Astrocyte of the spinal cord (primary cell): ENCODE data around the gene LRRC37B.
A peak's percentile ranks its signal among the peaks of the same experiment; 100 is the strongest.

Experiments used
- DNase-seq: peaks from one replicate; pipeline ENCODE4 v3.0.0; 2011; ENCODE audit warnings: low read depth, low spot score
- H3K4me3 ChIP-seq: 2 replicates; pipeline ENCODE4 v1.5.1; 2011; ENCODE audit warnings: low read depth, mild to moderate bottlenecking, low read length, moderate library complexity
- in situ Hi-C: cut with HindIII; loops from 2 replicates; pipeline ENCODE4 v1.10.0; 2017; ENCODE audit warnings: low sequenced_read_pairs
- TF ChIP-seq, protein P1 (sequence below): IDR thresholded peaks from 2 replicates; pipeline ENCODE4 v1.5.1; 2012; ENCODE audit warnings: low read depth, mild to moderate bottlenecking, low read length, inconsistent platforms

LRRC37B gene

DNA sequence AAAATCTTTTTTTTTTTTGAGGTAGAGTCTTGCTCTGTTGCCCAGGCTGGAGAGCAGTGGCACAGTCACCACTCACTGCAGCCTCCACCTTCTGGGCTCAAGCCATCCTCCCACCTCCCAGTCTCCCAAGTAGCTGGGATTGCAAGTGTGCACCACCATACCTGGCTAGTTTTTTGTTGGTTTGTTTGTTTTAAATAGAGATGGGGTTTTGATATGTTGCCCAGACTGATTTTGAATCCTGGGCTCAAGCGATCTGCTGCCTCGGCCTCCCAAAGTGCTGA is 2.0 kb downstream of the LRRC37B start:
- DNase-seq, result no peak
- TF ChIP-seq, protein P1, sequence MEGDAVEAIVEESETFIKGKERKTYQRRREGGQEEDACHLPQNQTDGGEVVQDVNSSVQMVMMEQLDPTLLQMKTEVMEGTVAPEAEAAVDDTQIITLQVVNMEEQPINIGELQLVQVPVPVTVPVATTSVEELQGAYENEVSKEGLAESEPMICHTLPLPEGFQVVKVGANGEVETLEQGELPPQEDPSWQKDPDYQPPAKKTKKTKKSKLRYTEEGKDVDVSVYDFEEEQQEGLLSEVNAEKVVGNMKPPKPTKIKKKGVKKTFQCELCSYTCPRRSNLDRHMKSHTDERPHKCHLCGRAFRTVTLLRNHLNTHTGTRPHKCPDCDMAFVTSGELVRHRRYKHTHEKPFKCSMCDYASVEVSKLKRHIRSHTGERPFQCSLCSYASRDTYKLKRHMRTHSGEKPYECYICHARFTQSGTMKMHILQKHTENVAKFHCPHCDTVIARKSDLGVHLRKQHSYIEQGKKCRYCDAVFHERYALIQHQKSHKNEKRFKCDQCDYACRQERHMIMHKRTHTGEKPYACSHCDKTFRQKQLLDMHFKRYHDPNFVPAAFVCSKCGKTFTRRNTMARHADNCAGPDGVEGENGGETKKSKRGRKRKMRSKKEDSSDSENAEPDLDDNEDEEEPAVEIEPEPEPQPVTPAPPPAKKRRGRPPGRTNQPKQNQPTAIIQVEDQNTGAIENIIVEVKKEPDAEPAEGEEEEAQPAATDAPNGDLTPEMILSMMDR, result no peak
- H3K4me3 ChIP-seq, result no peak overlapping the region
- in situ Hi-C loops, result no loop called here

DNA sequence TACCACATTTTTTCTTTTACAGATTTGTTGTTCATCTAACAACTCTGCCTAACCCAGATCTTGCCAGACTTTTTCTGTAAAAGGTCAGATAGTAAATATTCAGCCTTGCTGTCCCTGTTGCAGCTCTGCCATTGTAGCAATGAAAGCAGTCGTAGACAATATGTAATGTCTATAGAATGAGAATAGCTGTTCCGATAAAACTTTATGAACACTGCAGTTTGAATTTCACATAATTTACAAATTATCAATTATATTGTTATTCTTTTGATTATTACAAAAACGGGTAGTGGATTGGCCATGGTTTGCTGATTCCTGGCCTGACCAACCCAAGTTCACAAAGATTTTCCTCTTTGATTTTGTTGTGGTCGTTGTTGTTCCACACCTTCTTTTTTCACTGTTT is 2.9 kb downstream of the LRRC37B start:
- in situ Hi-C loops, result no loop called here
- TF ChIP-seq, protein P1, result no peak
- DNase-seq, result no peak
- H3K4me3 ChIP-seq, result no peak overlapping the region

DNA sequence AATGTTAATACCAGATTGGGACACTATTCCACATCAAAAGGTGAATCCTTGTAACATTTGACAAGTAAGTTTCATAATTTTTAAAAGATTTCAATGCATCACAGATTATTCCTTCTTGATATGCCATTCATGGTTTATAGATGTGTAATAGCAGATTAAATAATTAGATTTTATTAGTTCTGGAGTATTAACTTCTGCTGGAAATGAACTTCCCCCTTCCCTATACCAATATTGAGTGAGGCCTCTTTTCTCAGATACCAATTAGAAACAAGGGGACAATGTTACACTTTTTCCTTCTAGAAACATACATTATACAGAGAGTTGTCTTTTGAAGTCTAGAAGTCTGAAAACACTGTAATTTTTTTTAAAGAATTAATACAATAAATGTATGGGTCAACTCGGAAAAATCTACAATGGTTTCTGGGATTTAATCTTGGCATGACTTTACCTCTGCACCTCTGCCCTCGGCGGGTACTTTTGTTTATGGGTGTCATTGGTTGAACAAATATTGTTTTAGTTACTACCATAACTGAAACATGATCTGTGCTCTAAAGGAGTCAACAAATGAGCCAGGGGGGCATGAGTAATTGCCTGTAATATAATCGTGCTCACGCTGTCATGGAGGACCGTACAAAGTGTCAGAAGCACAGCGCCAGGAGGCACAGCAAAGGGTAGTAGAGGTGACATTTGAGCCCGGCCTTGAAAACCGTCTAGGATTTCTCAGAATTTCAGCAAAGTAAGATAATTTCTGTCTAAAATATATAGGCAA is 8.2 kb downstream of the LRRC37B start:
- TF ChIP-seq, protein P1, result no peak
- DNase-seq, result peak; percentile 32
- no peak overlapping the region for H3K4me3 ChIP-seq
- in situ Hi-C loops, result no loop called here

DNA sequence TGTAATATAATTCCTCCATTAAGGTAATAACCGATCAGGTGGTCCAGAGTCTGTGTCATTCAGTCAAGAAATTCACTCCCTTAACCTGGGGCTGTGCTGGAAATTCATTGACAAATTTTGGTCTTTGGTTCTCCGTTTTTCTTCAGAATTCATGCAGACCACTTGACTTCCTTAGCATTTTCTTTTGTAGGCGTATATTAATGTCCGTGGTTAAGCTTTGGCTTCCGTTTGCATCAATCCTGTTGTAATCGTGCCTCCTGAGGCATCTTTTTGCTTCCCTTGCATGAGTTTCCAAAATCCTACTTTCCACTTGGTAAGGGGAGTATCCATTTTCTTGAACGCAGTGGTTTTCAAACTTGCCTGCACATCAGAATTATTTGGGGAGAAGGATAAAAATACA is 9.0 kb downstream of the LRRC37B start:
- in situ Hi-C loops, result no loop called here
- TF ChIP-seq, protein P1, result no peak

DNA sequence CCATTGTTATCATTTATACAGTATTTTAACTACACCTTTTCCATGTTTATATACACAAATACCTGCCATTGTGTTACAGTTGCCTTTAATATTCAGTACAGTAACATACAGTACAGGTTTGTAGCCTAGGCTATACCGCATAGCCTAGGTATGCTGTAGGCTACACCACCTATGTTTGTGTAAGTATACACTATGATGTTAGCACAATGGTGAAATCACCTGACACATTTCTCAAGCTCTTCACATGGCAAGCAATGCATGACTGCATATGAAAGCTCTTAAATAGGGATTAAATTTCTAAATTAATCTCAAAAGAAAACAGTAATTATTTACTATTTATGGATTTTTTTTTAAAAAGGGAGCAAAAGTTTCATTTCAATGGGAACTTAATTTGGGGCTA is 12.0 kb downstream of the LRRC37B start:
- no peak overlapping the region for H3K4me3 ChIP-seq
- in situ Hi-C loops, result no loop called here
- DNase-seq, result no peak
- TF ChIP-seq, protein P1, result no peak

More for the DNA sequence above, 9.0 kb downstream of the LRRC37B start:
- DNase-seq, result no peak
- no peak overlapping the region for H3K4me3 ChIP-seq

DNA sequence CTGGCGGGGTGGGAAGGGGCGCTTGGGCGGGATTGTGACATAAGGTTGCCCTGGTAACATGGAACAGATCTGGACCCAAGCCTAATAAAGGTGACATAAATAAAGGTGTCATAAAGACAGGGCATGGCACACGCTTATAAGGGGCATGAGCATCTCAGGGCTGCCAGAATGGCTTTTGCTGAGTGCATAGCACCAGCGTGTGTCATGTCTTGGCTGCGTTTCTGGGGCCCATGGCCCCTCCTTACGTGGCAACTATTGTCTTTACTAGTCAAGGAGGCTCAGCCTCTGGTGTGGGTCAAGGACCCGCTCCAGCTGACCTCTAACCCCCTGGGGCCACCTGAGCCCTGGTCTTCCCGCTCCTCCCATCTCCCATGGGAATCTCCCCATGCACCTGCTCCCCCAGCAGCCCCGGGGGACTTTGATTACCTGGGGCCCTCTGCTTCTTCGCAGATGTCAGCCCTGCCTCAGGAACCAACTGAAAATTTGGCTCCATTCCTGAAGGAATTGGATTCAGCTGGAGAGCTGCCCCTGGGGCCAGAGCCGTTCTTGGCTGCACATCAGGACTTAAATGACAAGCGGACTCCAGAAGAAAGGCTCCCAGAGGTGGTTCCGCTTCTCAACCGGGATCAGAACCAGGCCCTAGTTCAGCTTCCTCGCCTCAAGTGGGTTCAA is 13.9 kb downstream of the LRRC37B start:
- no peak overlapping the region for H3K4me3 ChIP-seq
- in situ Hi-C loops, result no loop called here
- no peak for DNase-seq
- TF ChIP-seq, protein P1, result no peak
